Occipital lobe (tissue), 2 donors: ENCODE measurements around the gene IL24. TPM values are rescaled to one million over a fixed set of nuclear protein-coding genes. Genes with fewer than 3 reads are reported as not detected.
"Not testable (repeated sequence)": the region's sequence is repeated elsewhere in the genome, so short reads cannot be mapped to it uniquely, and the experiment has no call there.

Experiments used
- DNase-seq: peaks from one replicate; lab custom pipeline; 2025; lab: John Stamatoyannopoulos, UW
- total RNA-seq: library from RNA; depleted of rRNA; stranded (reverse); fragments of >200 nt; gene quantifications from one replicate; pipeline ENCODE4 v1.2.3, GENCODE V29; 2014

IL24 gene
- not detected for total RNA-seq

GRCh38 chr1:206897175-206897574, at the start of gene IL24:
TSS of gene IL24 (plus strand) at chr1:206897443. CDS start at chr1:206897833, 390 bp downstream.
- no peak for DNase-seq

- DNase-seq = no peak
Measured at GRCh38 chr1:206847946-206848345, 49.3 kb upstream of the IL24 start.

GRCh38 chr1:206850401-206850800, 46.8 kb upstream of the IL24 start:
- DNase-seq = no peak

- DNase-seq = no peak
Measured at GRCh38 chr1:206851341-206852010, 45.8 kb upstream of the IL24 start.

- DNase-seq = not testable (repeated sequence)
Measured at GRCh38 chr1:206852662-206853061, 44.6 kb upstream of the IL24 start.

GRCh38 chr1:206853696-206854095, 43.5 kb upstream of the IL24 start:
- not testable (repeated sequence) for DNase-seq

- DNase-seq = no peak
Measured at GRCh38 chr1:206854401-206855129, 42.7 kb upstream of the IL24 start.

- no peak for DNase-seq
Measured at GRCh38 chr1:206855859-206856258, 41.4 kb upstream of the IL24 start.

- no peak for DNase-seq
Measured at GRCh38 chr1:206856674-206857464, 40.4 kb upstream of the IL24 start.

GRCh38 chr1:206859082-206859521, 38.1 kb upstream of the IL24 start:
- DNase-seq = no peak

GRCh38 chr1:206860165-206860564, 37.1 kb upstream of the IL24 start:
- no peak for DNase-seq

GRCh38 chr1:206863266-206863665, 34.0 kb upstream of the IL24 start:
- DNase-seq = no peak

- DNase-seq = no peak
Measured at GRCh38 chr1:206864939-206865671, 32.1 kb upstream of the IL24 start, which contains the start of gene IL20. TSS of gene IL20 (plus strand) at chr1:206865623. CDS start at chr1:206865853, 230 bp downstream.

- no peak for DNase-seq
Measured at GRCh38 chr1:206866062-206866461, 31.2 kb upstream of the IL24 start.

- DNase-seq = no peak
Measured at GRCh38 chr1:206867239-206867638, 30.0 kb upstream of the IL24 start.

GRCh38 chr1:206867716-206868115, 29.5 kb upstream of the IL24 start:
- DNase-seq = no peak

- DNase-seq = no peak
Measured at GRCh38 chr1:206868264-206868663, 29.0 kb upstream of the IL24 start.

GRCh38 chr1:206872139-206872538, 25.1 kb upstream of the IL24 start:
- DNase-seq = no peak

- DNase-seq = no peak
Measured at GRCh38 chr1:206873603-206874188, 23.5 kb upstream of the IL24 start.

- no peak for DNase-seq
Measured at GRCh38 chr1:206875752-206876377, 21.4 kb upstream of the IL24 start.
